GM13976 (cell line): ENCODE results near the gene TMED3.
"Not testable (repeated sequence)": the region's sequence is repeated elsewhere in the genome, so short reads cannot be mapped to it uniquely, and the experiment has no call there.

Experiments
- DNase-seq: peaks from one replicate; pipeline ENCODE4 v3.0.0; 2012; ENCODE audit warnings: low spot score
- CTCF ChIP-seq: IDR thresholded peaks from 2 replicates; pipeline ENCODE4 v1.5.1; 2012; ENCODE audit warnings: borderline replicate concordance, mild to moderate bottlenecking; ENCODE audit not compliant: insufficient read depth; ENCODE audit errors: extremely low read depth, missing control alignments, control extremely low read depth
- in situ Hi-C: fragments of 300-500 bp; cut with MboI; formaldehyde crosslinking; loops from one replicate; pipeline ENCODE4 v1.12.0; 2022; ENCODE audit warnings: low sequenced_read_pairs, mixed read lengths, inconsistent platforms; ENCODE audit not compliant: unreplicated experiment

TMED3 gene

GRCh38 chr15:79316864-79317263, 6.0 kb downstream of the TMED3 start:
- DNase-seq: no peak
- in situ Hi-C loops: no loop called here
- TF ChIP-seq CTCF: no peak

- in situ Hi-C loops, DNase-seq: not testable (repeated sequence)
Observed at GRCh38 chr15:79319973-79320372, 9.1 kb downstream of the TMED3 start.

GRCh38 chr15:79321876-79322275, 11.0 kb downstream of the TMED3 start:
- in situ Hi-C loops: no loop called here
- no peak for TF ChIP-seq CTCF
- no peak for DNase-seq

- in situ Hi-C loops: no loop called here
- no peak for TF ChIP-seq CTCF
- no peak for DNase-seq
Observed at GRCh38 chr15:79322306-79322705, 11.4 kb downstream of the TMED3 start.

- DNase-seq: no peak
- no peak for TF ChIP-seq CTCF
- in situ Hi-C loops: no loop called here
Observed at GRCh38 chr15:79322945-79323344, 12.0 kb downstream of the TMED3 start.

- no peak for TF ChIP-seq CTCF
- in situ Hi-C loops: loop anchor here (25.0 kb wide), 2 partner anchors 258 to 508 kb away; no protein-coding TSS in a partner anchor
- no peak for DNase-seq
Observed at GRCh38 chr15:79329171-79329611, 18.3 kb downstream of the TMED3 start.

- DNase-seq: no peak
- no peak for TF ChIP-seq CTCF
- in situ Hi-C loops: loop anchor here (25.0 kb wide), 2 partner anchors 254 to 504 kb away; no protein-coding TSS in a partner anchor
Observed at GRCh38 chr15:79332824-79333510, 22.1 kb downstream of the TMED3 start.
